H1 (cell line): ENCODE results near the gene CPNE5. TPM values are rescaled to one million over a fixed set of nuclear protein-coding genes. Genes with fewer than 3 reads are reported as not detected.

Experiments used
- CTCF ChIA-PET: fragments of 300-600 bp; sonication (Branson Sonifier 250); formaldehyde crosslinking; loops from one replicate; lab custom pipeline; 2021; ENCODE audit not compliant: partially characterized antibody; lab: Charles Lee
- POLR2A ChIA-PET: fragments of 300-600 bp; sonication (Branson Sonifier 250); formaldehyde crosslinking; loops from one replicate; lab custom pipeline; 2021; ENCODE audit warnings: inconsistent platforms; ENCODE audit not compliant: partially characterized antibody; lab: Charles Lee
- DNase-seq, 2 experiments: peaks; one replicate each; pipeline versions ENCODE4 v3.0.0 to v3.0.0-alpha.2; 2010 to 2022; ENCODE audit warnings: low spot score in 2 of 2, low read depth in 1 of 2, mixed read lengths in 1 of 2
- FAIRE-seq: peaks from 2 replicates; lab custom pipeline; 2011; peaks lifted over from hg19 to GRCh38; lab: Jason Lieb, UNC
- H2AFZ ChIP-seq: 2 replicates; pipeline ENCODE4 v1.8.1; 2012; ENCODE audit warnings: low read length, inconsistent platforms
- H2AK5ac ChIP-seq: 2 replicates; pipeline ENCODE4 v1.6.1; 2013; ENCODE audit warnings: low read depth, low read length
- H2BK120ac ChIP-seq: replicated peaks from 2 replicates; pipeline ENCODE3; 2013; ENCODE audit warnings: low read depth, low read length, inconsistent platforms
- H2BK12ac ChIP-seq: 2 replicates; pipeline ENCODE4 v1.6.1; 2013; ENCODE audit warnings: low read depth, low read length
- H2BK15ac ChIP-seq: 2 replicates; pipeline ENCODE4 v1.6.1; 2013; ENCODE audit warnings: low read length
- H2BK20ac ChIP-seq: 2 replicates; pipeline ENCODE4 v1.6.1; 2013; ENCODE audit warnings: low read length
- H2BK5ac ChIP-seq: 2 replicates; pipeline ENCODE4 v1.6.1; 2013; ENCODE audit warnings: low read depth, low read length
- H3K14ac ChIP-seq: 2 replicates; pipeline ENCODE4 v1.6.1; 2013; ENCODE audit warnings: inconsistent platforms; ENCODE audit not compliant: insufficient read length
- H3K18ac ChIP-seq: 2 replicates; pipeline ENCODE4 v1.6.1; 2013; ENCODE audit warnings: low read length; ENCODE audit errors: extremely low read depth
- H3K23ac ChIP-seq: 2 replicates; pipeline ENCODE4 v1.6.1; 2013; ENCODE audit warnings: inconsistent platforms; ENCODE audit not compliant: insufficient read length
- H3K23me2 ChIP-seq: 2 replicates; pipeline ENCODE4 v1.6.1; 2013; ENCODE audit warnings: low read depth, low read length
- H3K27ac ChIP-seq: 2 replicates; pipeline ENCODE4 v1.6.1; 2011; ENCODE audit warnings: low read depth, low read length, inconsistent platforms
- H3K27me3 ChIP-seq, 4 experiments: replicated peaks in 1 of 4; 1 replicate in 1 of 4; 2 replicates in 3 of 4; pipeline versions ENCODE4 v1.6.1 to v1.8.1; 2011 to 2013; ENCODE audit warnings: low read length in 3 of 4, mild to moderate bottlenecking in 3 of 4, inconsistent platforms in 2 of 4, mixed read lengths in 2 of 4, moderate library complexity in 1 of 4; ENCODE audit not compliant: control insufficient read depth in 3 of 4, insufficient read depth in 3 of 4; ENCODE audit errors: extremely low read depth in 1 of 4
- H3K36me3 ChIP-seq, 4 experiments: 2 replicates each; pipeline versions ENCODE4 v1.6.1 to v1.8.1; 2011 to 2013; ENCODE audit warnings: mild to moderate bottlenecking in 4 of 4, low read length in 3 of 4, moderate library complexity in 2 of 4, control low read depth in 1 of 4, inconsistent platforms in 1 of 4; ENCODE audit not compliant: insufficient read depth in 4 of 4, control insufficient read depth in 2 of 4
- H3K4ac ChIP-seq: replicated peaks from 2 replicates; pipeline ENCODE3; 2013; ENCODE audit warnings: low read length, low read depth, mixed read lengths, inconsistent platforms; ENCODE audit not compliant: insufficient read length
- H3K4me1 ChIP-seq, 4 experiments: replicated peaks in 1 of 4; 1 replicate in 1 of 4; 2 replicates in 3 of 4; pipeline versions ENCODE4 v1.6.1 to v1.8.1; 2011 to 2013; ENCODE audit warnings: low read length in 3 of 4, inconsistent platforms in 2 of 4, mixed read lengths in 1 of 4; ENCODE audit not compliant: insufficient read depth in 4 of 4, control insufficient read depth in 3 of 4
- H3K4me2 ChIP-seq, 2 experiments: 2 replicates each; pipeline versions ENCODE4 v1.6.1 to v1.8.1; 2011 to 2013; ENCODE audit warnings: low read depth in 2 of 2, low read length in 2 of 2, control low read depth in 1 of 2, inconsistent platforms in 1 of 2, mild to moderate bottlenecking in 1 of 2; ENCODE audit not compliant: insufficient read depth in 1 of 2
- H3K4me3 ChIP-seq, 4 experiments: fragments of 200-600, 300-600 bp in 1 of 4; sonication (generic), shearing (Covaris generic), sonication (Bioruptor Twin) in 1 of 4; 2 replicates each; pipeline versions ENCODE4 v1.5.1 to v1.8.1; 2011 to 2016; ENCODE audit warnings: low read length in 4 of 4, low read depth in 3 of 4, control low read depth in 2 of 4, inconsistent platforms in 2 of 4, mild to moderate bottlenecking in 2 of 4, mixed read lengths in 1 of 4, moderate library complexity in 1 of 4; ENCODE audit not compliant: insufficient read depth in 2 of 4; ENCODE audit errors: extremely low read depth in 1 of 4
- H3K56ac ChIP-seq: replicated peaks from 2 replicates; pipeline ENCODE3; 2013; ENCODE audit warnings: low read depth, mild to moderate bottlenecking, mixed read lengths, low read length, inconsistent platforms; ENCODE audit not compliant: insufficient read length
- H3K79me1 ChIP-seq: 2 replicates; pipeline ENCODE4 v1.6.1; 2013; ENCODE audit warnings: low read depth, low read length, control low read depth
- H3K79me2 ChIP-seq, 2 experiments: 2 replicates each; pipeline versions ENCODE4 v1.6.1 to v1.8.1; 2012 to 2013; ENCODE audit warnings: low read length in 2 of 2, mild to moderate bottlenecking in 2 of 2, inconsistent platforms in 1 of 2; ENCODE audit not compliant: insufficient read depth in 2 of 2, control insufficient read depth in 1 of 2
- H3K9ac ChIP-seq, 4 experiments: replicated peaks in 1 of 4; 1 replicate in 1 of 4; 2 replicates in 3 of 4; pipeline versions ENCODE4 v1.6.1 to v1.8.1; 2011 to 2013; ENCODE audit warnings: low read depth in 3 of 4, low read length in 3 of 4, control low read depth in 2 of 4, mild to moderate bottlenecking in 2 of 4, moderate library complexity in 2 of 4, inconsistent platforms in 1 of 4; ENCODE audit errors: extremely low read depth in 1 of 4
- H3K9me3 ChIP-seq, 2 experiments: 2 replicates each; pipeline versions ENCODE4 v1.6.1 to v1.8.1; 2012 to 2013; ENCODE audit warnings: mild to moderate bottlenecking in 2 of 2, moderate library complexity in 2 of 2, control low read depth in 1 of 2, inconsistent platforms in 1 of 2, low read depth in 1 of 2, low read length in 1 of 2, mixed read lengths in 1 of 2; ENCODE audit not compliant: insufficient read depth in 2 of 2
- H4K20me1 ChIP-seq, 2 experiments: replicated peaks in 1 of 2; 2 replicates each; pipeline versions ENCODE3 to v1.8.1; 2011 to 2013; ENCODE audit warnings: inconsistent platforms in 2 of 2, low read length in 2 of 2, mild to moderate bottlenecking in 1 of 2; ENCODE audit not compliant: insufficient read depth in 2 of 2, control insufficient read depth in 1 of 2
- H4K5ac ChIP-seq: 2 replicates; pipeline ENCODE4 v1.6.1; 2013; ENCODE audit warnings: low read length, low read depth, mixed read lengths, inconsistent platforms; ENCODE audit not compliant: insufficient read length
- H4K8ac ChIP-seq: 2 replicates; pipeline ENCODE4 v1.8.0; 2013; ENCODE audit warnings: mild to moderate bottlenecking, moderate library complexity, low read length, inconsistent platforms; ENCODE audit not compliant: insufficient read depth; ENCODE audit errors: extremely low read depth
- H4K91ac ChIP-seq: replicated peaks from 2 replicates; pipeline ENCODE3; 2013; ENCODE audit warnings: low read length, mixed read lengths, inconsistent platforms; ENCODE audit not compliant: insufficient read length
- ASH2L ChIP-seq: fragments of 200-600, 300-600 bp; sonication (generic); IDR thresholded peaks from one replicate; pipeline ENCODE4 v1.7.1; 2017; ENCODE audit warnings: low read length
- ATF2 ChIP-seq: IDR thresholded peaks from 2 replicates; pipeline ENCODE4 v1.6.1; 2012; ENCODE audit warnings: low read length, inconsistent platforms
- BRCA1 ChIP-seq: IDR thresholded peaks from 2 replicates; pipeline ENCODE4 v1.6.1; 2012; ENCODE audit warnings: low read depth, low read length, improper control_type of control experiment
- HDAC2 ChIP-seq, 2 experiments: fragments of 300-600 bp in 1 of 2; sonication (generic) in 1 of 2; IDR thresholded peaks; 2 replicates each; pipeline ENCODE4 v1.6.1; 2011 to 2012; ENCODE audit warnings: low read depth in 2 of 2, low read length in 2 of 2, mild to moderate bottlenecking in 2 of 2, moderate library complexity in 2 of 2, borderline replicate concordance in 1 of 2, inconsistent platforms in 1 of 2
- KDM5A ChIP-seq: fragments of 200-600 bp; IDR thresholded peaks from 2 replicates; pipeline ENCODE4 v1.7.1; 2012; ENCODE audit warnings: mild to moderate bottlenecking, low read length, inconsistent platforms, mixed read lengths
- RNF2 ChIP-seq: fragments of 200-900, 300-1000 bp; sonication (generic); IDR thresholded peaks from 2 replicates; pipeline ENCODE4 v1.7.1; 2016; ENCODE audit warnings: borderline replicate concordance, low read depth, mild to moderate bottlenecking, antibody characterized with exemption, low read length; ENCODE audit not compliant: poor library complexity, severe bottlenecking; ENCODE audit errors: missing control alignments
- SIRT6 ChIP-seq: IDR thresholded peaks from one replicate; pipeline ENCODE4 v1.7.1; 2012; ENCODE audit warnings: low read length, inconsistent platforms
- SUZ12 ChIP-seq: fragments of 200-600 bp; sonication (generic); IDR thresholded peaks from 2 replicates; pipeline ENCODE4 v1.6.1; 2012; ENCODE audit warnings: mild to moderate bottlenecking, inconsistent platforms, low read length, moderate library complexity, mixed read lengths
- TAF7 ChIP-seq: optimal IDR thresholded peaks from 2 replicates; pipeline ENCODE3; 2011; ENCODE audit warnings: low read depth, mild to moderate bottlenecking, inconsistent platforms, low read length, moderate library complexity, borderline replicate concordance
- YY1 ChIP-seq: IDR thresholded peaks from 2 replicates; pipeline ENCODE4 v1.6.1; 2011; ENCODE audit warnings: low read depth, mild to moderate bottlenecking, low read length
- WGBS, 2 experiments: shearing (Covaris generic) in 1 of 2; methylation state at CpG; one replicate each; pipeline versions ENCODE4 v1.1.6 to v1.1.7; 2013 to 2015; ENCODE audit warnings: low lambda C conversion rate in 2 of 2, mixed read lengths in 2 of 2, inconsistent platforms in 1 of 2, low coverage in 1 of 2, missing lambda C conversion rate in 1 of 2; ENCODE audit not compliant: insufficient replicate concordance in 2 of 2, insufficient coverage in 1 of 2, insufficient read length in 1 of 2; ENCODE audit errors: extremely low coverage in 1 of 2, missing lambda C conversion rate in 1 of 2; 5-methylcytosine and 5-hydroxymethylcytosine counted together
- polyA plus RNA-seq, 7 experiments: library from polyadenylated mRNA; depleted of rRNA in 3 of 7; stranded (reverse) in 5 of 7; unstranded in 2 of 7; fragments of >200 nt in 5 of 7; fragments of 200-250 nt in 2 of 7; gene quantifications; 1 replicate in 5 of 7; 2 replicates in 1 of 7; 4 replicates in 1 of 7; pipeline versions ENCODE4 v1.2.1 to v1.2.3, GENCODE V29; 2011 to 2013; ENCODE audit warnings: missing spikeins in 2 of 7, mixed read lengths in 2 of 7
- total RNA-seq: library from RNA; stranded (reverse); fragmentation: NEBNext Ultra II Directional; extraction: Animal tissue kit (Norgen Biotek cat#: 25700); gene quantifications from 2 replicates; pipeline ENCODE4 v1.2.1, GENCODE V29; 2021

CPNE5 gene
- total and polyA plus RNA-seq, 2 of the 8 experiments (the other 6 are each of a cell fraction or from before 2014, with no cell fraction given) = 0.88 to 1.8 TPM

- H3K4me3 ChIP-seq = no peak overlapping the region
- H3K9ac ChIP-seq = no peak overlapping the region
- no peak overlapping the region for H3K23ac ChIP-seq
- no peaks in the 10 kb centered on the region for H3K23me2 ChIP-seq
- ChIA-PET POLR2A (interaction anchor here (1.0 to 1.5 kb wide), 3 partner anchors 142 to 153 kb away, joined by 3 to 4 read pairs (median 4); no protein-coding TSS in a partner anchor), CTCF (interaction anchor here (0.9 to 6.9 kb wide), 12 partner anchors 8 to 138 kb away, joined by 3 to 51 read pairs (median 5); no protein-coding TSS in a partner anchor)
- 0 out of 4 replicates have a peak, but pooled peaks cover 0 to 3% of the 10 kb centered on the region in 2 experiments for H3K9me3 ChIP-seq
- H2AK5ac ChIP-seq = no peak overlapping the region
- H2BK20ac ChIP-seq = no peak overlapping the region
- no peak overlapping the region for H3K18ac ChIP-seq
- H2BK15ac ChIP-seq = no peak overlapping the region
- H3K36me3 ChIP-seq = no peaks in the 10 kb centered on the region
- H4K91ac ChIP-seq = no peak overlapping the region
- H3K79me2 ChIP-seq = no peaks in the 10 kb centered on the region
- no peak overlapping the region for H2BK5ac ChIP-seq
- no peak overlapping the region for H3K4ac ChIP-seq
- no peaks in the 10 kb centered on the region; a peak in 1 of 7 replicates for H3K27me3 ChIP-seq
- H2BK12ac ChIP-seq = no peak overlapping the region
- H2AFZ ChIP-seq = no peak overlapping the region
- no peak overlapping the region for H3K56ac ChIP-seq
- H4K8ac ChIP-seq = no peak overlapping the region
- DNase-seq = no peak
- no peaks in the 10 kb centered on the region for H3K79me1 ChIP-seq
- no peak for FAIRE-seq
- H4K5ac ChIP-seq = no peak overlapping the region
- no peak overlapping the region for H2BK120ac ChIP-seq
- H3K4me2 ChIP-seq = no peak overlapping the region
- H3K4me1 ChIP-seq = peaks cover 0 to 2% (median 0%) of the 10 kb centered on the region in 4 experiments; a peak in 2 of 7 replicates
- H3K27ac ChIP-seq = no peak overlapping the region
- 78% methylated on average over 5 of the region's 6 CpGs; no CpG with 5 or more reads in 1 of the 2 experiments for WGBS, 2 experiments
- no peak overlapping the region for H3K14ac ChIP-seq
- H4K20me1 ChIP-seq = no peaks in the 10 kb centered on the region
- TF ChIP-seq ASH2L (no peak), SUZ12 (no peak), SIRT6 (no peak), TAF7 (no peak), KDM5A (no peak), RNF2 (no peak), YY1 (no peak), BRCA1 (no peak), HDAC2 (IDR thresholded peaks at IDR 0.05; ENCODE audit: borderline replicate concordance in 1 of 2, low read depth in 2 of 2, low read length in 2 of 2) (no peak), ATF2 (no peak)
These were observed 86.2 kb downstream of the CPNE5 start for GRCh38 chr6:36752886-36753506.
